ENCODE measurements around the gene NBPF26. TPM values are rescaled to one million over a fixed set of nuclear protein-coding genes. Genes with fewer than 3 reads are reported as not detected.
"Not testable (repeated sequence)": the region's sequence is repeated elsewhere in the genome, so short reads cannot be mapped to it uniquely, and the experiment has no call there.

NBPF26 gene
- total and polyA plus RNA-seq, 4 donors, result 6.2 to 46.7 (median 19.1) TPM

DNA sequence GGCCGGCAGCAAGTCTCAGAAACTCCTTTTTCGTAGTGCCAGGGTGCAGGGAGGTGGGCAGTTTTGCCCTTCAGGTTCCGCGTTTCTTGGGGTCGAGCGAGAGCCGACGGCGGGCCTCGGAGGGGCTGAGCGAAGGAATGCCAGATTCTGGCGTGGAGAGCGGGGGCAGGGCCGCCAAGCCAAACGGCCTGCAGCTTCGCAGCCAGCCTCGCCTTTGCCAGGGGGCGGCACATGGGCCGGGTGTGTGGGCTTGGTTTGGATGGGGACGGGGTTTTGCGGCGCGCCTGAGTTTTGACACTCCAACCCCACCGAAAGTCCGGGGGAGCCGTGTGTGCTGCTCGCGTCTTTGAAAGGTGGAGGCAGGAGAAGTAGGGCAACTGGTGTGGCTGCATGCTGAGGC is 762 bp downstream of the NBPF26 start:
- not testable (repeated sequence) for H3K36me3 ChIP-seq (ENCODE audit: control insufficient read depth in 4 of 4, insufficient read depth in 4 of 4, low read length in 4 of 4); ATAC-seq (ENCODE audit: insufficient read depth, low FRiP score); H3K9ac ChIP-seq (ENCODE audit: insufficient read depth in 1 of 2, low read length in 2 of 2); DNase-seq; H3K27me3 ChIP-seq (ENCODE audit: control insufficient read depth in 3 of 3, insufficient read depth in 3 of 3, low read length in 2 of 3); H3K4me1 ChIP-seq (ENCODE audit: control insufficient read depth in 5 of 5, insufficient read depth in 5 of 5, low read length in 5 of 5); H3K9me3 ChIP-seq (ENCODE audit: control insufficient read depth in 4 of 4, insufficient read depth in 3 of 4, low read length in 3 of 4)
- H3K4me3 ChIP-seq, result peak overlapping the region; percentile 39
- H3K27ac ChIP-seq (ENCODE audit: low read depth in 1 of 2, low read length in 1 of 2), result peak overlapping the region; percentile 57 to 76
- WGBS, 2 donors, result 0 to 1% methylated on average over 4 to 12 of the region's 28 CpGs

DNA sequence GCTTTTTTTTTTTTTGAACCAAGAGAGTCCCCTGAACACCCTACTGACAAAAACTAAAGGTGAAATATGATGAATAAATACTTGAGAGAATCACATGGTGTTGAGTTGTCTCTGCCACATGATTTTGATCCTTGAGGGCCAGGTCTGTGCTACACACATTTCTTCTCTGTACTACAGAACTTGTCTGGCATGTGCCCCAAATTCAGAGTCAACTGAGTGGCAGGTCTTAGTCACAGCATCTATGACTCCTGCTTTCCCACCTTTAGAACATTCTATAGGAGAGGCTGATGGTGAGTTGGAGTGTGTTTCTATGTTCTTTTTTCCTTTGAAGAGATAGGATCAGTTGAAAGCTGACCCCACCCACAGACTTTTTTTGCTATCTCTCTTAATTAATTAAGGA is 5.1 kb downstream of the NBPF26 start:
- not testable (repeated sequence) for H3K36me3 ChIP-seq (ENCODE audit: control insufficient read depth in 4 of 4, insufficient read depth in 4 of 4, low read length in 4 of 4); H3K27me3 ChIP-seq (ENCODE audit: control insufficient read depth in 3 of 3, insufficient read depth in 3 of 3, low read length in 2 of 3); DNase-seq; ATAC-seq (ENCODE audit: insufficient read depth, low FRiP score); H3K9me3 ChIP-seq (ENCODE audit: control insufficient read depth in 4 of 4, insufficient read depth in 3 of 4, low read length in 3 of 4); H3K4me3 ChIP-seq; H3K4me1 ChIP-seq (ENCODE audit: control insufficient read depth in 5 of 5, insufficient read depth in 5 of 5, low read length in 5 of 5); H3K9ac ChIP-seq (ENCODE audit: insufficient read depth in 1 of 2, low read length in 2 of 2); H3K27ac ChIP-seq (ENCODE audit: low read depth in 1 of 2, low read length in 1 of 2)

DNA sequence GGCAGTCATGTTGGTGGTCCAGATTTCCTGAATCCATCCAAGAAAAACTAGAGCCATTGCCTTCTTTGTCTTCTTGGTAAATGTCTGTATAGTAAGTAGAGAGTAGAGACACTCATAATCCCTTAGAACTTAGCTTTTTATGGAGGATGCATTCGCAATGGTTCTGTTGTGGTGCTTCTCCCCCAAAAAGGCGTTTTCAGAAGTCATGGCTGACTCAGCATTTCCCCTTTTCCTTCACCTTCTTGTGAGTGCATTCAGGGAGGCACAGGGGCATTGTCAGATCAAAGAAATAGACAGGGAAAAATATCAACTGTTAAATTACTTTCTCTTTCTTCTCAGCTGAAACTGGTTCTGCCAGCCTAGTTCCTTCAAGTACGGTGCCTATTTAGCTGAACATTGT is 45.3 kb downstream of the NBPF26 start:
- not testable (repeated sequence) for H3K4me1 ChIP-seq (ENCODE audit: control insufficient read depth in 5 of 5, insufficient read depth in 5 of 5, low read length in 5 of 5); H3K36me3 ChIP-seq (ENCODE audit: control insufficient read depth in 4 of 4, insufficient read depth in 4 of 4, low read length in 4 of 4); DNase-seq; H3K9me3 ChIP-seq (ENCODE audit: control insufficient read depth in 4 of 4, insufficient read depth in 3 of 4, low read length in 3 of 4); ATAC-seq (ENCODE audit: insufficient read depth, low FRiP score); H3K4me3 ChIP-seq; H3K27me3 ChIP-seq (ENCODE audit: control insufficient read depth in 3 of 3, insufficient read depth in 3 of 3, low read length in 2 of 3); H3K27ac ChIP-seq (ENCODE audit: low read depth in 1 of 2, low read length in 1 of 2); H3K9ac ChIP-seq (ENCODE audit: insufficient read depth in 1 of 2, low read length in 2 of 2)
- WGBS, 2 donors, result 0 to 47% methylated on average over 2 of the region's 3 CpGs

DNA sequence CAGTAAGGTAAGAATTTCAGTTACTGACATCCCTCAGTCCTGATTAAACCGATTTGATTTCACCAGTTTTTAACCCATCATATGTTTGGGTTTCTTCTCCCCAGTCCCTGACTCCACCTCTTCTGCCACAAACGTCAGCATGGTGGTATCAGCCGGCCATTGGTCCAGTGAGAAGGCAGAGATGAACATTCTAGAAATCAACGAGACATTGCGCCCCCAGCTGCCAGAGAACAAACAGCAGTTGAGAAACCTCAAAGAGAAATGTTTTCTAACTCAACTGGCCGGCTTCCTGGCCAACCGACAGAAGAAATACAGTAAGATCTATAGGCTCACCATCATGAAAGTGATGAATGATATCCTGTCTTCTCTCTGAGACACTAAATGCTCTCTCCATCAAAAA is 81.7 kb downstream of the NBPF26 start:
- 13 to 61% methylated on average over 6 to 7 of the region's 7 CpGs for WGBS, 2 donors
- peak in 2 of 3 donors; percentile 17 to 19 for DNase-seq
- not testable (repeated sequence) for H3K4me3 ChIP-seq; H3K9ac ChIP-seq (ENCODE audit: insufficient read depth in 1 of 2, low read length in 2 of 2); H3K36me3 ChIP-seq (ENCODE audit: control insufficient read depth in 4 of 4, insufficient read depth in 4 of 4, low read length in 4 of 4); H3K27me3 ChIP-seq (ENCODE audit: control insufficient read depth in 3 of 3, insufficient read depth in 3 of 3, low read length in 2 of 3); H3K4me1 ChIP-seq (ENCODE audit: control insufficient read depth in 5 of 5, insufficient read depth in 5 of 5, low read length in 5 of 5); ATAC-seq (ENCODE audit: insufficient read depth, low FRiP score); H3K27ac ChIP-seq (ENCODE audit: low read depth in 1 of 2, low read length in 1 of 2); H3K9me3 ChIP-seq (ENCODE audit: control insufficient read depth in 4 of 4, insufficient read depth in 3 of 4, low read length in 3 of 4)

DNA sequence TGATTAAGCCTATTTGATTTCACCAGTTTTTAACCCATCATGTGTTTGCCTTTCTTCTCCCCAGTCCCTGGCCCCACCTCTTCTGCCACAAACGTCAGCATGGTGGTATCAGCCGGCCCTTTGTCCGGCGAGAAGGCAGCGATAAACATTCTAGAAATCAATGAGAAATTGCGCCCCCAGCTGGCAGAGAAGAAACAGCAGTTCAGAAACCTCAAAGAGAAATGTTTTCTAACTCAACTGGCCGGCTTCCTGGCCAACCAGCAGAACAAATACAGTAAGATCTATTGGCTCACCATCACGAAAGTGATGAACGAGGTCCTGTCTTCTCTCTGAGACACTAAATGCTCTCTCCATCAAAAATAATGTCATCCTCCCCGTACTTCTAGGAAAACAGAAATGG is 88.1 kb downstream of the NBPF26 start:
- H3K4me3 ChIP-seq; H3K27ac ChIP-seq (ENCODE audit: low read depth in 1 of 2, low read length in 1 of 2); H3K9me3 ChIP-seq (ENCODE audit: control insufficient read depth in 4 of 4, insufficient read depth in 3 of 4, low read length in 3 of 4); ATAC-seq (ENCODE audit: insufficient read depth, low FRiP score); H3K27me3 ChIP-seq (ENCODE audit: control insufficient read depth in 3 of 3, insufficient read depth in 3 of 3, low read length in 2 of 3); H3K9ac ChIP-seq (ENCODE audit: insufficient read depth in 1 of 2, low read length in 2 of 2); H3K36me3 ChIP-seq (ENCODE audit: control insufficient read depth in 4 of 4, insufficient read depth in 4 of 4, low read length in 4 of 4); H3K4me1 ChIP-seq (ENCODE audit: control insufficient read depth in 5 of 5, insufficient read depth in 5 of 5, low read length in 5 of 5): not testable (repeated sequence)
- peak; percentile 19 to 58 (median 34) for DNase-seq
- WGBS, 2 donors, result 0 to 14% methylated on average over 1 to 10 of the region's 10 CpGs

DNA sequence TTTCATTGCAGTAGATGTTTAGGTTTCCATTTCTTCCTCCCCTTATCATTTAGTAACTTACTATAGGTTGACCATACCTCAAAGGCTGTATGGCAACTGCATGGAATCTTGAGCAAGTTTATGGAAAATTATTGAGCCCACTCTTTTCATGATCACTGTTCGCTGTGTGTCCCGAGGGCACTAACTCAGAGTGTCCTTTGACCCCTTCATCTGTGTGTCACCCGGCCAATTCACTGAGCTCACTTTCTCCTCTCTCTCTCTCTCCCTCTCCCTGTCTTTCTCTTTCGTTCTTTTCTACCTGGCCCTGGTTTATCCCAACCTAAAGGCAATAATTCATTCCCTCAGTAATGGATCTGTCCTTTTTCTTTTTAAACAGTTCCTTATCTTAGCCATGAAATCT is 101.3 kb downstream of the NBPF26 start:
- not testable (repeated sequence) for DNase-seq; H3K27ac ChIP-seq (ENCODE audit: low read depth in 1 of 2, low read length in 1 of 2); ATAC-seq (ENCODE audit: insufficient read depth, low FRiP score); H3K4me1 ChIP-seq (ENCODE audit: control insufficient read depth in 5 of 5, insufficient read depth in 5 of 5, low read length in 5 of 5); H3K9me3 ChIP-seq (ENCODE audit: control insufficient read depth in 4 of 4, insufficient read depth in 3 of 4, low read length in 3 of 4); H3K9ac ChIP-seq (ENCODE audit: insufficient read depth in 1 of 2, low read length in 2 of 2); H3K4me3 ChIP-seq; H3K27me3 ChIP-seq (ENCODE audit: control insufficient read depth in 3 of 3, insufficient read depth in 3 of 3, low read length in 2 of 3); H3K36me3 ChIP-seq (ENCODE audit: control insufficient read depth in 4 of 4, insufficient read depth in 4 of 4, low read length in 4 of 4)
- no CpG with 5 or more reads among the region's 4 CpGs for WGBS, 2 donors

DNA sequence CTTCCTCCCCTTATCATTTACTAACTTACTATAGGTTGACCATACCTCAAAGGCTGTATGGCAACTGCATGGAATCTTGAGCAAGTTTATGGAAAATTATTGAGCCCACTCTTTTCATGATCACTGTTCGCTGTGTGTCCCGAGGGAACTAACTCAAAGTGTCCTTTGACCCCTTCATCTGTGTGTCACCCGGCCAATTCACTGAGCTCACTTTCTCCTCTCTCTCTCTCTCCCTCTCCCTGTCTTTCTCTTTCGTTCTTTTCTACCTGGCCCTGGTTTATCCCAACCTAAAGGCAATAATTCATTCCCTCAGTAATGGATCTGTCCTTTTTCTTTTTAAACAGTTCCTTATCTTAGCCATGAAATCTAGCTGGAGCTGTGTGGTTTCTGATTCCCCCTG is 102.9 kb downstream of the NBPF26 start:
- not testable (repeated sequence) for H3K36me3 ChIP-seq (ENCODE audit: control insufficient read depth in 4 of 4, insufficient read depth in 4 of 4, low read length in 4 of 4); H3K27ac ChIP-seq (ENCODE audit: low read depth in 1 of 2, low read length in 1 of 2); H3K9ac ChIP-seq (ENCODE audit: insufficient read depth in 1 of 2, low read length in 2 of 2); H3K27me3 ChIP-seq (ENCODE audit: control insufficient read depth in 3 of 3, insufficient read depth in 3 of 3, low read length in 2 of 3); DNase-seq; ATAC-seq (ENCODE audit: insufficient read depth, low FRiP score); H3K9me3 ChIP-seq (ENCODE audit: control insufficient read depth in 4 of 4, insufficient read depth in 3 of 4, low read length in 3 of 4); H3K4me1 ChIP-seq (ENCODE audit: control insufficient read depth in 5 of 5, insufficient read depth in 5 of 5, low read length in 5 of 5); H3K4me3 ChIP-seq
- 100% methylated on average over 1 of the region's 4 CpGs; no CpG with 5 or more reads in 1 of the 2 donors for WGBS, 2 donors

DNA sequence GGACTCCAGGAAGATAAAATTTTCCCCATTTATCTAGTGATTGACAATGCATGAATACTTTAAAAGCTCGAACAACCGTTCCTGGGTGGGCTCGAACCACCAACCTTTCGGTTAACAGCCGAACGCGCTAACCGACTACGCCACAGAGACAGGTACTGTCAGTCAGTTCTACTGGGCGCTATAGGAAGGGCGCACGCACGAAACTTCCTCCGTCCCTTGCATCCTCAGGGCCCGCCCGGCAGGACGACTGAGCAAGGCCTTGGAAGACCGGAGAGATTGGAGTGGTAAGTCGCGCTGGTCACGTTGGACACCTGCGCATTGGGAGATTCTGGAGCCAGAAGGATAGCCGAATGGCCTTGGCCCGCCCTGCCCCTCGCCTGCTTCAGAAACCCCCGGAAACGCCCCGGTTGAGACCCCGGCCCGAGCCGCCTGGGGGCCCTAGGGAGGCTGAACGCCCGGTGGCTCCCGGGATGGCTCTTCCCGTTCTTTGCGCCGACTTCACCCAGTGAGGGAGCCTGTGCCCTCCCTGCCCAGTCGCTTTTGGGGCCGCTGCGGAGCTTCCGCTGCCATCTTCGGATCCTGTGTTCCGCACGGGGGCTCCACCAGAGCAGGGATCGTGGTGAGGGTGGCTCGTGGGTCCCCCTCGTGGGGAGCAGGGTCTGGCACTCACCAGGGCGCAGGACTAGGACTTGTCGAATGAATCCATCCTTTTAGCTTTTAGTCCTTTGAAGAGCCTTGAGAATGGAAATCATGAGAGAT is 120.6 kb downstream of the NBPF26 start:
- H3K4me3 ChIP-seq, result not testable (repeated sequence)
- WGBS, 2 donors, result 0 to 1% methylated on average over 3 to 49 of the region's 49 CpGs

More for the DNA sequence above, 120.6 kb downstream of the NBPF26 start:
- H3K36me3 ChIP-seq (ENCODE audit: control insufficient read depth in 4 of 4, insufficient read depth in 4 of 4, low read length in 4 of 4); ATAC-seq (ENCODE audit: insufficient read depth, low FRiP score); H3K27me3 ChIP-seq (ENCODE audit: control insufficient read depth in 3 of 3, insufficient read depth in 3 of 3, low read length in 2 of 3); H3K9ac ChIP-seq (ENCODE audit: insufficient read depth in 1 of 2, low read length in 2 of 2); H3K9me3 ChIP-seq (ENCODE audit: control insufficient read depth in 4 of 4, insufficient read depth in 3 of 4, low read length in 3 of 4); H3K4me1 ChIP-seq (ENCODE audit: control insufficient read depth in 5 of 5, insufficient read depth in 5 of 5, low read length in 5 of 5): not testable (repeated sequence)
- peak overlapping the region in 1 of 2 donors; percentile 73 for H3K27ac ChIP-seq (ENCODE audit: low read depth in 1 of 2, low read length in 1 of 2)
- DNase-seq, result peak; percentile 44 to 72 (median 69)
